NCI-H2029 treated with DMSO at 0.1 percent for 48 hours (cell line): ENCODE data around the gene ZFYVE21.
"Not testable (repeated sequence)": the region's sequence is repeated elsewhere in the genome, so short reads cannot be mapped to it uniquely, and the experiment has no call there.

ENCODE experiments used
- DNase-seq: peaks from one replicate; lab custom pipeline; 2025; lab: John Stamatoyannopoulos, UW

Gene ZFYVE21

GRCh38 chr14:103763730-103764488 lies 48.3 kb downstream of the ZFYVE21 start:
- DNase-seq: no peak

DNA sequence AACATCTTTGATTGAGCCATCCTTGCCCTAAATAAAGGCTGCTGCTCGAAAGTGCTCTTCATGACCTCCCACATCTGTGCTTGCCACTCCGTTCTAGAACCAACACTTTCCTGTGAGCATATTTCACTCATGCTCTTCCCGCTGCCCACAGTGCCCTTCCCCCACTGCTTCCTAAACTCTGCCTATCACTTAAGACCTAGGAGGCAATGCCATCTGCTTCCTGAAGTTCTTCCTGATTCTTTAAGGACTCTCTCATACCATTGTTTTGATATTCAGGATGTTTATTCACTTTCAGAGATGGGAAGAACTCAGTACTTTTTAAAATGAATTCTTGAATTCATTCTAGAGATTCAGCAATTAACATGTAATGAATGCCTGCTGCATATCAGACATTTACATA lies 49.9 kb downstream of the ZFYVE21 start:
- DNase-seq: no peak

GRCh38 chr14:103767336-103767894 lies 51.8 kb downstream of the ZFYVE21 start:
- no peak for DNase-seq

GRCh38 chr14:103770500-103770899 lies 54.9 kb downstream of the ZFYVE21 start:
- no peak for DNase-seq

- no peak for DNase-seq
Measured at GRCh38 chr14:103770902-103771301, 55.3 kb downstream of the ZFYVE21 start.

- no peak for DNase-seq
Measured at GRCh38 chr14:103772078-103772712, 56.6 kb downstream of the ZFYVE21 start.

DNA sequence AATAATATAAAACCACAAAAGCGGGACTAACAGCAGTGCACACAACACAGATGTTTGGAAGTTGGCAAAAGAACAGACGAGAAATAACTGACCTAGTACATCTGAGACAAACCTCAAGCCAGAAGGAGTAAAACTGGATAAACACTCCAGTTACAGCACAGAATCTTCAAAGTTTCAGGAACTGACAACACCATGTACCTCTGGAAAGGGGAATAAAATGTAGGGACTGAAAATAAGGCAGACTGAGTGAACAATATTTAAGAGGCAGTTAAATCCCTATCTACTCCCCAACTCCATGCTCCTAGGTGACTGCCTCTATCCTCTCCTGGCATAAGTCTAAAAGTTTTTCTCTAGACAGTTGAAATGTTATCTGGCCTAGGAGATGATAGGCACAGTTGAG lies 57.9 kb downstream of the ZFYVE21 start:
- no peak for DNase-seq

DNA sequence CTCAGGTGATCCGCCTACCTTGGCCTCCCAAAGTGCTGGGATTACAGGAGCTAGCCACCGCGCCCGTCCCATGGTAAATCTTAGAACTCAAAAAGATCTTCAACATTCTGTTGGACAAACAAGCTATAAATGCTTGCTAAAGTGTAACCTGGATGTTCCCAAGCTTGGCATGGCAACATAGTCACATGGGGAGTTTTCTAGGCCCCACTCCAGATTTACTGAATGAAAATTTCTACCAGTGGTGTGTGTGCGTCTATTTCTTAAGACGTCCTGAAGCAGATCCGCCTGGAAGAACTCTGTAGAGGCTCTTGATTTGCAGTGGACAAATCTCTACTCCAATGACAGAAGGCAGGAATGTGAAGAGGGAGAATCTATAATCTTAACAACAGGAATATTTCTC lies 59.9 kb downstream of the ZFYVE21 start:
- DNase-seq: no peak

- not testable (repeated sequence) for DNase-seq
Measured at GRCh38 chr14:103776319-103776718, 60.7 kb downstream of the ZFYVE21 start.

GRCh38 chr14:103782376-103782775 lies 66.8 kb downstream of the ZFYVE21 start:
- DNase-seq: no peak
